ENCODE measurements around the gene VILL.

The VILL gene

DNA sequence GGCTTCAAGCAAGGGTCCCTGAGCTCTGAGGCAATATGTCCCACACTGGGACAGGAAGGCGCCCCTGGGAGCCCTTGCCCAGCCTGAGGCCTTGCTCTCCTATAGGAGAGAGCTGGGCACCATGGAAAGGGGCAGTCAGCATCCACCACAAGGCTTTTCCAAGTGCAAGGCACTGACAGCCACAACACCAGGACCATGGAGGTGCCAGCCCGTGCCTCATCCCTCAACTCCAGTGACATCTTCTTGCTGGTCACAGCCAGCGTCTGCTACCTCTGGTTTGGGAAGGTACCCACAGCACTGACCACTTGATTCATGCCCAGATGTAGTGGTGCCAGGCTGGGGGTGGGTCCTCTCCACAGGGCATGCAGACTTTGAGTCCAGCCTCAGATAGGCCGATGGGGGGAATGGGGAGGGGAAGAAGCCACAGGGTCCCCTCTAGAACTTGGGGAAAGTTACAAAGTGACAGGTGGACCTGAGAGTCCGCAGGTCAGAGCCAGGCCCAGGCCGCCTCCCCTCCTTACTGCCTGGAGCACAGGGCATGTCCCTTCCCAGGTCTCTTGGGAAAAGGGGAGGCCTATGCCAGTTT, 11.8 kb downstream of the VILL start:
- no peak for DNase-seq

DNA sequence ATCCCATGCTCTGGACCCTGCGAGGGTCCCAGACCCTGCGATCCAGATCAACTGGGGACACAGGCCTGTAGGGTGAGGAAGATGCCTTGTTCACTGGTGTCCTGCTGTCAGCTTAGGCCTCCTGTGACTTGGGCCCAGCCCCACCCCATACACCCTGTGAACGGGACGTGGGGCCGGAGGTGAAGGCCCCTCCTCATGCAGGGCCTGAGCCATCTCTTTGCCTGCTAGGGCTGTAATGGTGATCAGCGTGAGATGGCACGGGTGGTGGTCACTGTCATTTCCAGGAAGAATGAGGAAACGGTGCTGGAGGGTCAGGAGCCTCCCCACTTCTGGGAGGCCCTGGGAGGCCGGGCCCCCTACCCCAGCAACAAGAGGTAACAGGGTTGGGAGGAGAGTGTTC, 12.4 kb downstream of the VILL start:
- no peak for DNase-seq

DNA sequence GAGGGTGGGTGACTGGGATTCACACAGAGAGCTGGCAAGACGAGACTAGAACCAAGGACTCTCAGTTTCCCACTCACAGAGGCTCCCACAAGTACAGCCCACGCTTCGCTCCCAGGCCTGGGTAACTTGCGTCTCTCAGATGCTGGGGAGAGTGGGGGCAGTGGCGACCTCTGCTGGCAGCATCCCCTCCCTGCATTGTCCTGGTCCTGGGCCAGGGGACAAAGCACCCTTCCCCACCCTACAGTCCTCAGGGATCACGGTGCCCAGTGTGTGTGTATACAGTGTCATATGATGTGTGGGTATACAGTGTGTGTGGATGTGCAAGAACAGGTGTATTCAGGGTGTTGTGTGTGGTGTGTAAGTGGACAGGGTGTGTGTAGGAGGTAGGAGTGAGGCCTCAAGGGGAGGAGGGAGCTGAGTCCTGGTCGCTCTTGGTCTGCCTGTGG, 12.8 kb downstream of the VILL start:
- DNase-seq: peak; percentile 19 to 45

DNA sequence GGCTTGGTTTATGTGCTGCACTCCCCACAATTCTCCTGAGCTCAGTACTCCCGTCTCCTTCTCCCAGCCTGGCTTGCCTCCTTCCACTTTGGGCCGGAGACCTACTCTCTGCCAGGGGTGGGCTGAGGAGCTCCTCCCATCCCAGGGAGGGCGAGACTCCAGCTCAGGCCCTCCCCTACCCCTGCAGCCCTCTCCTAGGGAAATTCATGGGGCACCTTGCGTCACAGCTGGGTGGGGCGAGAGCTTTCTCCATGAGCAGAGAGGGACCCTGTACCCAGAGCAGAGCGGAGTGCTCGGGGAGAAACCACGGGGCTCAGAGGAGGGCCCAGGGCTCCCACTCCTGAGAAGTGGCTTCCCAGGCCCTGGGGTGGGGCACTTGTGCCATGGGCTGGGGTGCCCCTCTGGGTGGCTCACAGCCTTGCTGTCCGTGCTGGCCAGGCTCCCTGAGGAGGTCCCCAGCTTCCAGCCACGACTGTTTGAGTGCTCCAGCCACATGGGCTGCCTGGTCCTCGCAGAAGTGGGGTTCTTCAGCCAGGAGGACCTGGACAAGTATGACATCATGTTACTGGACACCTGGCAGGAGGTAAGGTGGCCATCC, 13.3 kb downstream of the VILL start:
- DNase-seq: no peak

DNA sequence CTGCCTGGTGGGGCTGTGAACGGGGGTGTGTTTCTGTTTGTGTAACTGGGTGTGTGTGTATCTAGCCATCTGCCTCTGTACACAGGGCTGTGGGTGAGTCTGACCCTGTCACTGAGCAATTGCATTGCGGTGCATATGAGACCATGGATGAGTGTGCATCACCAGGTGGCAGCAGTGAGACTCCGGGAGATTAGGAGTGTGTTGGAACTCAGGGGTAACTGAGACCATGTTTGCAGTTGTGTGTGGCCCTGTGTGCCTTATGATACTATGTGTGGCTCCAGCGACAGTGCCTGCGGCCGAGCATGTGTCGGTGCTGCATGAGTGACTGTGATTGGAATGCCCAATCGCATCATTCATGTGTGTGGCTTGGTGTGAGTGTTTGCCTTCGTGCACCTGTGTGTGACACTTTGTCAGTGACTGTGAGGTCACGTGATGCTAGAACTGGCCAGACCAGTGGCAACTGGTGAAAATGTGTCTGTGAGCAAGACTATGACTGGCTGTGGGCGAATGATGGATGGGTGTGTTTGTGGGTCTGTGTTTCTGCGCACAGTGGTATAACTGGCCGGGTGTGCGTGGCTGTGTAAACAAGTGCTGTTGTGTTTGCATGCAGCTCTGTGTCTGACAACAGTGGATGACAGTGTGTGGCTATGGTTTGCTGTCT, 14.0 kb downstream of the VILL start:
- peak; percentile 45 to 70 for DNase-seq

DNA sequence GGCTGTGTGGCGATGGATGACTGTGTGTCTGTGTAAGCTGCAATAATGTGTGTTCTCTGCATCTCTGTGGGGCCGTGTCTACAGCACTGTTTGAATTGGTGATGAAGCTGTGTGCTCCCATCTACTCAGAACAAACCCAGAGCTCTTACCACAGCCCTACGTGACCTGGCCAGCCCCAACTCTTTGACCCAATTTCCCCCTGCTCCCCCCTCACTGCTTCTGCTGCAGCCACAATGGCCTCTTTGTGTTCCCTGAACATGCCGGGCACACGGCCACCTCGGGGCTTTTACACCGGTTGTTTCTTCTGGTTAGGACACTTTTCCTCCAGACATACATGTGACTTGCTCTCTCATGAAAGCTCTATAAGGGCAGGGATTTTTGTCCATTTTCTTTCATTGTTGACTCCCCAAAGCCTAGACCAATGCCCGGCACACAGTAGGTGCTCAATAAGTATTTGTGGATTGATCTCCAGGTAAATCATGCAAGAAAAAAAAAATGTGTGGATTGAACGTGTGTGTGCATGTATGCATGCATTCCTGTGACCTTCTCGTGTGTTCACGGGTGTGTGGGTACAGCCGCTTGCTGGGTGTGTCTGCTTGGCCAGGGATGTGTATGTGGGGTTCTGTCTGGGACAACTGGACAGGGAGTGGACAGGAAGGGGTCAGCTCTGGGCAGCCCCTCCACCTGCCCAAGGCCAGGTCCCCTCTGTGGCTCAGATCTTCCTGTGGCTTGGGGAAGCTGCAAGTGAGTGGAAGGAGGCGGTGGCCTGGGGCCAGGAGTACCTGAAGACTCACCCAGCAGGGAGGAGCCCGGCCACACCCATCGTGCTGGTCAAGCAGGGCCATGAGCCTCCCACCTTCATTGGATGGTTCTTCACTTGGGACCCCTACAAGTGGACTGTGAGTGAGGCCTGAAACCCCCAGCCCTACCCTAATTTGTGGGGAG, 14.8 kb downstream of the VILL start:
- no peak for DNase-seq

DNA sequence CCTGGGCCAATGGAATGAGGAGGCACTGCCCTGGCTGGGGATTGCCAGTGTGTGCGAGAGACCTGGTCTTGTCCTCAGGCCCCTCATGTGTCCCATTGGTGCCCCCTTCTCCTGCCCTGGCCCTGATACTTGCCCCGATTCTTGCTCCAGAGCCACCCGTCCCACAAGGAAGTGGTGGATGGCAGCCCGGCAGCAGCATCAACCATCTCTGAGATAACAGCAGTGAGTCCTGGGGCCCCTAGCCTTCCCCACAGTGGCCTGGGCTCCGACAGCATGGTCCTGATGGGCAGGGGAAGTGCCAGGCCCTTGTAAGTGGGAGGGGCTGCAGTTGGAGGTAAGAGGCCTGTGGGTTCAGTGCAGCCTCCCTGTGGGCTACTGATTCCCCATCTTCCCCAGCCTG, 15.4 kb downstream of the VILL start:
- DNase-seq: no peak

DNA sequence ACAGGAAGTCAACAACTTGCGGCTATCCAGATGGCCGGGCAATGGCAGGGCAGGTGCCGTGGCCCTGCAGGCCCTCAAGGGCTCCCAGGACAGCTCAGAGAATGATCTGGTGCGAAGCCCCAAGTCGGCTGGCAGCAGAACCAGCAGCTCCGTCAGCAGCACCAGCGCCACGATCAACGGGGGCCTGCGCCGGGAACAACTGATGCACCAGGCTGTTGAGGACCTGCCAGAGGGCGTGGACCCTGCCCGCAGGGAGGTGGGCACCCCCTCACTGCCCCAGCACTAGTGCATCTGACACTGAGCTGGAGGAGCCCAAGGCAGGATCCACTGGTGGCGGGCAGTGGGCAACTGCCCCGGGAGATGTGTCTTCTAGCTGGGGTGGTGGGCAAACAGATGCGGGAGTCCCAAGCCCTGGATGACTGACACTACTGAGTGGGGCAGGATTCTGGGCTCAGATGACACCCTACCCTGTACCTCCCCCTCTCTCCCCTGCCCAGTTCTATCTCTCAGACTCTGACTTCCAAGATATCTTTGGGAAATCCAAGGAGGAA, 15.9 kb downstream of the VILL start:
- no peak for DNase-seq

DNA sequence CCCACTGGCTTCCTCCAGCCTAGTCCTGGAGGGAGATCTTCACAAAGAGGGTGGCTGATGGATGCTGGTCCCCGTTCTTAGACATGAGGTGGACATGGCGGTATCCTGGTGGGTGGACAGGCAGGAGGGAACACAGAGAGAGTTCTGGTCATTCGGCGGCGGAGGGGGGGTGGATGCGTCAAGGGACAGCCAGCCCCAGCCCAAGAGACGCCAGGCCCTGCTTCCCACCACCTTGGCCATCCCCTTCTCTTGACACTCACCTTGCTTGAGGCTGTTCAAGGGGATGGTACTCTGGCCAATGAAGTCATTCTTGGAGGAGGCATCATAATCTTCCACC, 17.1 kb downstream of the VILL start:
- DNase-seq: no peak

DNA sequence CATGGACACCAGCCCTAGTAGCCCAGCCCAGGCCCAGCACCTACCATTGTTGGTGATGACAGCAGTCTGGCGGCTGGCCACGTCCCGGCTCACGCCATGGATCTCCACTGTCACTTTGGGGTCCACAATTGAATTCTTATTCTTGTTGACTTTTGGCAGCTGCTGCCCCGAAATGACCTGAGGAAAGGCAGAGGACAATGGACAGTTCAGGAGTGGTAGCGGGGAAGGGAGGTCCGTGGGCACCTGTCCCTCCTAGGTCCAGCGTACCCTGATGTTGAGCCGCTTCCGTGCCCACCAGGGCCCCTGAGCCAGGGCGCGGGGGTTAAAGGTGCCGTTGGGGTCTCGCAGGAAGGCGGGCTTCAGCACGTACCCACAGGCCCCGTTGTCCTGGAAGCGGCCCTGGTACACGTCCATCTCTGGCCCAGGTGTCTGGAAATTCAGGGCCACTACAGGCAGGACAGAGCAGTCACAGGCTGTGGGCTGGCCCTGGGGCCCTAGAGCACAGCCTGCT, 17.7 kb downstream of the VILL start:
- no peak for DNase-seq

DNA sequence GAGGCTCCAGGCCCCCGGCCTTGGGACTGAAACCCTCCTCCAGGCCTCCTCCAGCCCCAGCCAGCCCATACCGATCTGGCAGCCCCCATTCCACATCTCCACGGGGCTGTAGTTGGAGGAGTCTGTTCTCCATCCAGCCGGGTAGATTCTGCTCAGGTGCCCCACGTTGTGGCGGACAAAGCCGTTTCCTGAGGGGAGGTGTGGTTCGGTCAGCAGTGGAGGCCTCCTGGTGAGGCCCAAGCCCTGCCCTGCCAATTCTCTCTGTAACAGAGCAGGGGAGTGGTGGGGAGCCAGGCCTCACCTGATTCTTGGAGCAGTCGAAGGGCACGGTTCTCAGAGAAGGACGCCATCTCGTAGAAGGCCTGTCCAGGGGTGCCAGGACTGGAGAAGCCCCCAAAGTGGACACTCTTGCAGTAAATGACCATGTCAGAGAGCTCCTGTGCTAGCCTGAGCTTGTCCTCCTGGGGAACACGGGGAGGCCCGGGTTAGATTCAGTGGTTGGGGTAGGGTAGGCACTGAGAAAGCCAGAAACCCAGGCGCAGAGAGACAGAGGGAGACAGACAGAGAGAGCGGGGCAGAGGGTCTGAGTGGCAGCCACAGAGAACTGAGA, 18.5 kb downstream of the VILL start:
- DNase-seq: no peak

DNA sequence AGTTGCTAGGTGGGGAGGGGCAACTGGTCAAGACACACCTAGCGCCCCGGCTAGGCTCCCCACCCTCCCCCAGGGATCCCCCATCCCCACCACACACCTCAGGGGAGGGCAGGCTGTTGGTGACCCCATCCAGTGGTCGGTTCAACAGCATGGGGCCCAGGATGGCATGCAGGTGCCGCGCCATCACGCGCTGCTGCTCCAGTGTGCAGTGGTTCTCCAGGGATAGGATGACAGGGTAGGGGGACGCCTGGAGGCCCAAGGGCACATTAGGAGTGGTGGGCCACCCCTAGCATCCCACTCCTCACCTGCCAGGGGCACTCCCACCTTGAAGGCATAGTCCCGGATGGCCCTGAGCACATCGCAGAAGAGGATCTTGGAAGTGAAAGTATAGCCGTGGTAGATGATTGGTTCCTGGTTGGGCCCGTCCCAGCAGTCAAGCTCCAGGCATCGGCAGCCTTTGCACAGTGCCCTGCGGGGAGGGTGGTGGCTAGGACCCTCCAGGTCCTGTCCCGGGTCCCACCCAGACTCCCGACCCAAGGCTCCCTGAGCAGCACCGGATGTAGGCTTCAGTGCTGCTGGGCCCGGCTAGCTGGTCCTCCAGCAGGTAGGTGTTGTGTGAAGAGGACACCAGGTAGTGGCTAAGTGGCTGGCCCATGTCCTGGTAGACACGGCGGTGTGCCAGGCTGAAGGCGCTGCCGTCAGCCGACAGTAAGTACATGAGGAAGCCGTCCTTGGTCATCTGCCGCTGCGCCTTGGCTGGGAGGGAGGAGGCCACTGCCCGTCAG, 19.4 kb downstream of the VILL start:
- DNase-seq: no peak

DNA sequence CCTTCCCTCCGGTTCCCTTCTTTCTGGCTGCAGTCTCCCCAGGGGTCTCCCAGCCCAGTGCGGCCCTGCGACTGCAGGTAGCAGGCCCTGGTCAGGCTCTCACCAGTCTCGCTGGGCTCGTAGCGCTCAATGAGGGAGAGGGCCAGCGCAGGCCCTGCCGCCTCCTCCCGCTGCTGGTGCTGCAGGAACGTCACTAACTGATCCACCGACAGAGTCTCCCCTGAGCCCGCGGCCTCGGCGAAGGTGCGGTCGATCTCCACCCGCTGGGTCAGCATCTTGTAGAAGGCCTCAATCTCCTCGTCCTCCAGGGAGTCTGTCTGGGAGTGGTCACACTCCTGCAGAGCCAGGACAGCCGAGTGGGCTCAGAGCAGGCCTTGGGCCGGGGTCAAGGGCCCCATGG, 20.5 kb downstream of the VILL start:
- DNase-seq: no peak

DNA sequence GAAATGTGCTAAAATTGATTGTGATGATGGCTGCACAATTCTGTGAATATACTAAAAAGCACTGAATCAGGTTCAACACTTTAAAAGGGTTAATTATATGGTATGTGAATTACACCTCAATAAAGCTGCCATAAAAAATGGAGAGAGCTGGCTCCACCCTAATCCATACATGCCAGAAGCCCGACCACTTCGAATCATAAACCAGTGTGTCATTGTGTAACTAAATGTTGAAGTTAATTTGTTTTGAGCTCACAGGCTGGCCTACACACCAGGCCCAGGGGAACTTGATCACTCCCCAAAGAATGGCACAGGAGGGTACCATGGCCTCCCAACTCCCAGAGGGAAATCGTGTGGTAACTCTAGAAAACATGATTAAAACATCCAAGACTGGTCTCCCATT, 24.9 kb downstream of the VILL start:
- no peak for DNase-seq

DNA sequence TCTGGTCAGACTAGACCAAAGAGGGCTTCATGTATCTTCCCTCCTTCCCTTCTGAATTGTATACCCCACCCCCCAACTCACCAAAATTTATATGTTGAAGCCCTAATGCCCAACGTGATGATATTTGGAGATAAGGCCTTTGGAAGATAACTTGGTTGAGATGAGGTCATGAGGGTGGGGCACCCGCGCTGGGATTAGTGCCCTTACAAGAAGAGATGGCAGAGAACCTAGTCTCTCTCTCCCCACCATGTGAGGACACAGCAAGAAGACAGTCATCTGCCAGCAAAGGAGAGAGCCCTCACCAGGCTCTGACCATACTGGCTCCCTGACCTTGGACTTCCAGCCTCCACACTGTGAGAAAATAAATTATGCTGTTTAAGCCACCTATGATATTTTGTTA, 25.4 kb downstream of the VILL start:
- DNase-seq: no peak

DNA sequence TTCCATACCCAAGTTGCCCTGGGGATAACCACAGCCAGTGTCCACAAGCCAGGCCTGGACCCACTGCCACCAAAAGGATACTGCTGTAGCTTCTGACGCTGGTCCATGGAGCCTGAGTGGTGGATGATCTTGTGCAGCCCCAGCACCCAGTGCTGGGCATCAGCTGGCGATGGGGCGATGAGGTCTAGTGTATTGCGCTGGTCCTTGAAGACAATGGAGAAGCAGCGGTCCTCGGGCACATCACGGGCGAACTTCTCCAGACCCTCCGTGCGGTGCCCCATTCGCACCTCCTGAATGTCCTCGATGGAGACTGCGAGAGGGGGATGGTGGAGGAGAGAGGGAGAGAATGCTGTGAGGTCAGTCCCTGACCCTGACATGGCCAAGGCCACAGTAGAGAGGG, 25.8 kb downstream of the VILL start:
- DNase-seq: no peak

DNA sequence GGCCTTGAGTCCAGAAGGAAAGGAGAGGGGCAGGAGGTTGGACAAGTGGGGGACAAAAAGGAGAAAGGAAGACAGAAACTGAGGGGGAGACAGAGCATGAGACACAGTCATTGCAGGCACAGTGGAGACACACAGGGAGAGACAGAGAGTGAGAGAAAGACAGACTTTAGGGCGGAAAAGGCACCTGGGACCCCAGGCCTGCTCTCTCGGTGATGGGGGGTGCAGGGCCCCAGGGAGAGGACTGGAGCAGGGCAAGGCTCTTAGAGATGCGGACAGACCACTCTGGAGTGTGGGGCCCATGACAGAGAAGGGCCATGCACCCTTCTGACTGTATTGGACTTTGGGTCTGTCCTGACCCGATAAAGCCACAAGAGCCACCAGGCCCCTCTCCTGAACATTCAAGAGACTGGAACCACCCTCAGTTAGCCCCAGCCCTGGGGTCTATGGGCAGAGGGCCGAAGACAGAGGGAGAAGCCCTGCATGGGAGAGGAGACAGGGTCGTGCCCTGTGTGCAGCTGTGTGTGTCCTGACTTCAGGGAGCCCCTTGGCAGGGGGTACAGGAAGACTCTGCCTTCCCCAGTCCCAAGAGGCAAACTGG, 26.4 kb downstream of the VILL start:
- no peak for DNase-seq

DNA sequence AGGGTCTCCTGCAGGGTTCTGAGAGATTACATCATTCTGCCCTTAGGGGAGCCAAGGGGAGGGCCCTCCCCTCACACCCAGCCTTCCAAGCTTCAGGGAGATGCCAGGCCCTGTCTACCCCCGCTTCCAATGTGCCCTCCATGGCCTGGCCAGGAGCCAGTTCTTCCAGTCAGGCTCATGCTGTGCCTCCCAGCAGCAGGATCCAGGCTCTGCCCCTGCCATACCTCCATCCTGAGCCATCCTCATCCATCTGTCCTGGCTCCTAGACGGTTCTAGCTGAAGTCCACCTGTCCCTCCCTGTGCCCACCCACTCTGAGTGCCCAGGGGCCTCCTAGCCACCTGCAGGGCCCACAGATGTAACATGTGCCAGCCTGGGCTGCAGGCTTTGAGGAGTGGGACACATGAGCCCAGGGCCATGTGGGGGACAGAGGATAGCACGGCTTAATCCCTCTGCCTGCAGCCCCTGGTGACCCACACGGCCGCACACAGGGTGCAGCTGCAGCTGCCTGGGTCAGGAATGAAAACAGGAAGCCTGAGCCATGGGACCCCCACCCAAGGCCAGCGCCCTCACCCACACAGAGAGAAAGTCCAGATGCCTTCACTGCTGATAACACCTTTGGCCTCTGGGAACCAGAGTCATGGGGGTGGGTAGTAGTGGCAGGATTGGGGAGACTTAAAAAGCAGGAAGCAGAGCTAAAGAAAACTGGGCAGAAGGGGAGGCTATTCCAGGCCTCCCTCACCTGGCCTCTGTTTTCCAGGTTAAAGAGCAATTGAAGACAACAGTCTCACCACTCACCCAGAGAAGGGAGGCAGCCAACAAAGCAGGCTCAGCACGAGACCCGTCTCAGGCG, 27.1 kb downstream of the VILL start:
- DNase-seq: no peak

DNA sequence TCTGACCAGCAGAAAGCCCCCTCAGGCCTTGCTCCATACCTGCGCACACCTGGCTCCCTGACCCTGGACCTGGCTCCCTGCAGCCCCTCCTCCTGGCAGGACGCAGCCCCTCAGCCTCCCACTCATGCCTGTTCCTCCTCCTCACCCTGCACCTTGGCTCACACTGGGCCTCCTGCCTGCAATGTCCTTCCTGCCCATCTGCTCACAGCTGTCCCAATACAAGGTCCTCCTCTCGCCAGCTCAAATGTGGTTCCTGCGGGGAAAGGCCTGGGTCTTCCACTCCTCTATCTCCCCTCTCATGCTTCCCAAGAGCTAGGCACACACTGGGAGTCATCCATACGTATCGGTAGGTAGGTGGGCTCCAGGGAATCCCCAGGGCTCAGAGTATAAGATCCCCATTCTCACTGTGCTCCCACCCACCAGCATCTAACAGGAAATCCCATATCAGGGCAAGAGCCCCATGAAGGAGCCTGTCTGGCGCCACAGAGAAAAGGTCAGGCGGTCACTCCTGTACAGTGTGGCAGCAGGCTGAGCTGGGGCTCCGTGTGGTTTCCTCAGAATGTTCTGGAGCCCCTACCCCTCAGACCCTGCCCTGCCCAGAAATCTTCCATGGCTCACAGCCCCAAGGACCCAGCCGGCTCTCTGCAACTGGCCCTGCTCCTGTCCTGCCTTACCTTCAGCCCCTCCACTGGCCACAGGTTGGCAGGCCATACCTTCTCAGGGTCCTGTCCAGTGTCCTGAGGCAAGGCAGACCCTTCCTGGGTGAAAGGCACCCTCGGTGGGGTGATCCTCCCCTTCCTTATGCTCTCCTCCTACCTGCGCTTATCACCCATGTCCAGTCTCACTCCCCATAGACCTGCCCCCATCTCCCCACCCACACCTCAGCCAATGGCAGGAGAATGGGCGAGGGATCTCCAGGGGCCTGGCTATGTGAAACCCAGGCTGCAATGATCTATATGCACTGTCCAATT, 28.0 kb downstream of the VILL start:
- DNase-seq: no peak
